Measurements from ENCODE around the gene HOXA3. TPM values are rescaled to one million over a fixed set of nuclear protein-coding genes. Genes with fewer than 3 reads are reported as not detected.

Gene HOXA3
- total and polyA plus RNA-seq, 2 of the 8 experiments (the other 6 are each of a cell fraction or from before 2014, with no cell fraction given): not detected

DNA sequence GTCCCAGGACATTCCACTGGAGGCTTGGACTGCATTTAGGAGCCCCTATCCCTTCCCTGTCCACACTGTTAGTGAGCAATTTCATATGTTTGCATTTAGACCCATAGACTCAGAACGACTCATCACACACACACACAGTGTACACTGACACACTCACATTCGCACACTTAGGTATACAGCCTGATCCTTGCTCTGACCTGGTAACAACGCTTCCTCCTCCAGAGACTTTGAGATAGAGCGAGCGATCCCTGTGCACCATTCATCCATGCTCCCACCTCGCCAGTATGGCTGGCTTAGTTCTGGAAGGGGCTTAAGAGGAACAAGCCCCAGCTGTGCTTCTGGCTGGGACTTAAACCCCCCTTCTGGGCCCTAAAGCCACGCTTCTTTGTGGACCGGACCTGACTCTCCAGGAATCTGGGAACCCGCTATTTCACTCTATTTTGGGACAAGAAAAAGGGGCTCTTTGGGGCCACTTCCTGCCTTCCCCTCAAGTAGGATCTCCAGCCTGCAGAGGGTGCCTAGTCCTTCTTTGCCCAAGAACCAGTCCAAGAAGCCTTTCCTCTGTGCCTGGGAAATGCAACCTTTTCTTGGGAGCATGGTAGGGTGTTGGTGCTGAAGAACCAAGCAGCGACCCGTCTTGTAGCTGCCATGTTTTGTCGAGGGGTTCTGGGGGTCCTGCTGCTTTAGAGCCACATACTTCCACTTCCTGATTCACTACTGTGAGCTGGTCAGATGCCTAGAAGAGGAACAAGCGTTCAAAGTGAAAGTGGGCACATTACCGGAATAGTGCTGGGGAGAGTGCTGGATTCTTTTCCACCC, 48.6 kb upstream of the HOXA3 start:
- Histone ChIP-seq H3K23ac (ENCODE audit: insufficient read length) (no peak overlapping the region), H3K4me1 (replicated peaks in 1 of 4; ENCODE audit: control insufficient read depth in 3 of 4, insufficient read depth in 4 of 4, low read length in 3 of 4) (peaks cover 0 to 8% (median 4%) of the 10 kb centered on the region in 4 experiments; a peak in 6 of 7 replicates), H2BK20ac (ENCODE audit: low read length) (no peak overlapping the region), H2AFZ (ENCODE audit: low read length) (no peak overlapping the region), H3K9me3 (ENCODE audit: insufficient read depth in 2 of 2, low read depth in 1 of 2, low read length in 1 of 2) (no peaks in the 10 kb centered on the region; a peak in 1 of 4 replicates), H4K5ac (ENCODE audit: insufficient read length, low read depth, low read length) (no peak overlapping the region), H2AK5ac (ENCODE audit: low read depth, low read length) (no peak overlapping the region; the same call in 1 of the 2 replicates), H3K18ac (ENCODE audit: extremely low read depth, low read length) (no peak overlapping the region), H2BK12ac (ENCODE audit: low read depth, low read length) (no peak overlapping the region), H3K27me3 (replicated peaks in 1 of 4; ENCODE audit: control insufficient read depth in 3 of 4, extremely low read depth in 1 of 4, insufficient read depth in 3 of 4, low read length in 3 of 4) (peaks cover 91 to 100% (median 96%) of the 10 kb centered on the region in 4 experiments), H3K36me3 (ENCODE audit: control insufficient read depth in 2 of 4, insufficient read depth in 4 of 4, low read length in 3 of 4) (peaks cover 0 to 19% (median 0%) of the 10 kb centered on the region in 4 experiments; a peak in 1 of 8 replicates), H3K23me2 (ENCODE audit: low read depth, low read length) (no peaks in the 10 kb centered on the region; the same call in 1 of the 2 replicates), H3K9ac (replicated peaks in 1 of 4; ENCODE audit: extremely low read depth in 1 of 4, low read depth in 3 of 4, low read length in 3 of 4) (no peak overlapping the region), H4K20me1 (replicated peaks in 1 of 2; ENCODE audit: control insufficient read depth in 1 of 2, insufficient read depth in 2 of 2, low read length in 2 of 2) (peaks cover 40 to 51% of the 10 kb centered on the region in 2 experiments), H2BK5ac (ENCODE audit: low read depth, low read length) (no peak overlapping the region), H2BK120ac (replicated peaks; ENCODE audit: low read depth, low read length) (no peak overlapping the region), H4K8ac (ENCODE audit: extremely low read depth, insufficient read depth, low read length) (no peak overlapping the region), H4K91ac (replicated peaks; ENCODE audit: insufficient read length, low read length) (no peak overlapping the region), H3K4me3 (ENCODE audit: extremely low read depth in 1 of 4, insufficient read depth in 2 of 4, low read depth in 3 of 4, low read length in 4 of 4) (no peak overlapping the region), H3K79me2 (ENCODE audit: control insufficient read depth in 1 of 2, insufficient read depth in 2 of 2, low read length in 2 of 2) (no peaks in the 10 kb centered on the region), H3K14ac (ENCODE audit: insufficient read length) (no peak overlapping the region), H3K4ac (replicated peaks; ENCODE audit: insufficient read length, low read depth, low read length) (no peak overlapping the region), H2BK15ac (ENCODE audit: low read length) (no peak overlapping the region), H3K56ac (replicated peaks; ENCODE audit: insufficient read length, low read depth, low read length) (no peak overlapping the region), H3K79me1 (ENCODE audit: low read depth, low read length) (no peaks in the 10 kb centered on the region; the same call in 1 of the 2 replicates), H3K27ac (ENCODE audit: low read depth, low read length) (no peak overlapping the region), H3K4me2 (ENCODE audit: insufficient read depth in 1 of 2, low read depth in 2 of 2, low read length in 2 of 2) (peak overlapping the region in 1 of 2 experiments; percentile 52; a peak in 1 of 4 replicates)
- ChIA-PET POLR2A (ENCODE audit: partially characterized antibody) (interaction anchor here (1.5 kb wide), 1 partner anchor 8 kb away, joined by 5 read pairs; no protein-coding TSS in a partner anchor), CTCF (ENCODE audit: partially characterized antibody) (interaction anchor here (0.7 to 3.9 kb wide), 6 partner anchors 8 to 822 kb away, joined by 3 to 23 read pairs (median 5); no protein-coding TSS in a partner anchor)
- 21% methylated on average over 14 of the region's 14 CpGs; no CpG with 5 or more reads in 1 of the 2 experiments for WGBS, 2 experiments (ENCODE audit: extremely low coverage in 1 of 2, insufficient coverage in 1 of 2, insufficient read length in 1 of 2, insufficient replicate concordance in 2 of 2, low coverage in 1 of 2, low lambda C conversion rate in 2 of 2, missing lambda C conversion rate in 1 of 2)
- DNase-seq (ENCODE audit: low read depth in 1 of 2, low spot score in 2 of 2) (no peak), FAIRE-seq (no peak)
- peak; percentile 89 for TF ChIP-seq SUZ12 (IDR thresholded peaks at IDR 0.05; ENCODE audit: low read length)
- peak; percentile 63 for TF ChIP-seq RNF2 (IDR thresholded peaks at IDR 0.05; ENCODE audit: borderline replicate concordance, low read depth, low read length, missing control alignments, poor library complexity, severe bottlenecking)
- TF ChIP-seq SAP30 (IDR thresholded peaks at IDR 0.05; ENCODE audit: insufficient read depth, insufficient replicate concordance, low read length): no peak
- no peak for TF ChIP-seq EGR1 (IDR thresholded peaks at IDR 0.05; ENCODE audit: borderline replicate concordance, low read depth, low read length)
- no peak for TF ChIP-seq SRF (IDR thresholded peaks at IDR 0.05; ENCODE audit: low read depth, low read length)
- peak; percentile 47; the same call in 1 of the 2 replicates for TF ChIP-seq CBX8 (IDR thresholded peaks at IDR 0.05; ENCODE audit: borderline replicate concordance, low read depth, low read length)
- TF ChIP-seq ATF3 (IDR thresholded peaks at IDR 0.05; ENCODE audit: insufficient read depth, low read depth, low read length): no peak
- no peak for TF ChIP-seq SP1 (IDR thresholded peaks at IDR 0.05; ENCODE audit: low read depth, low read length)
- TF ChIP-seq EZH2 (IDR thresholded peaks at IDR 0.05; ENCODE audit: low read depth, low read length, severe bottlenecking): peak; percentile 99
- no peak for TF ChIP-seq ASH2L (IDR thresholded peaks at IDR 0.05; ENCODE audit: low read length)
